ENCODE data around the gene HRC.
A peak's percentile ranks its signal among the peaks of the same experiment; 100 is the strongest.
"Not testable (repeated sequence)": the region's sequence is repeated elsewhere in the genome, so short reads cannot be mapped to it uniquely, and the experiment has no call there.

Gene HRC

DNA sequence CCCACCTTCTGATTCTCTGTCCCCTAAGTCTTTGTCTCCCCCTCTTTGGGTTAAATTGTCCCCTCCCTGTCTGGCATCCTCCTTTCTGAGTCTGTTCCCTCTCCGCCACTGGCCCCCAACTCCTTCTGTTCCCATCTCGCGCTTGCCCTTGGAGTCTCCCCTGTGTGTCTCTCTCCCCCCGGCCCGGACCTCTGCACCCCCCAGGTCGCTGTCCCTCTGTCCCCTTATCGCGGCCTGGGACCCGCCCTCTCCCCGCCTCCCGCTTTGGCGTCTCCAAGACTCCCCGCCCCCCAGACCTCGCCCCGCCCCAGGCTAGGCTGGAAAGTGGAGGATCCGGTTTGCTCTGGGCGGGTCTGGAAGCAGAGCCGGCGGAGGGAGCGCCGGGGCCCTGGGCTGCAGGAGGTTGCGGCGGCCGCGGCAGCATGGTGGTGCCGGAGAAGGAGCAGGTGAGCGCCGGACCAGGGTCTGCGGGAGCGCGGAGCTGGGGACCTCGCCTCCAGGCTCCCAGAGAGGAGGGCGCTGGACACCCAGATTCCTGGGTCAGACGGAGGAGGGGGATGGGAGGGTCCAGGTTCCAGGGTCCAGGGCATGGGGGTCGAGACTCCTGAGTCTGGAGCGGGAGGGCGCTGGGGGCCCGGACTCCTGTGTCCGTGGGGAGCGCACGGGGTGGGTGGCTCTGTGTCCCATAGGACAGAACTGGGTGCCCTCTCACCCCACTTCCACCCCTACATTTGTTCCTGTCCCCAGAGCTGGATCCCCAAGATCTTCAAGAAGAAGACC, 2.4 kb upstream of the HRC start, which contains the start of gene TRPM4:
TRPM4 (plus strand) TSS at position 348 of the 780 bp plus-strand sequence; CDS start at position 423, 75 bp downstream.
- DNase-seq: no peak

DNA sequence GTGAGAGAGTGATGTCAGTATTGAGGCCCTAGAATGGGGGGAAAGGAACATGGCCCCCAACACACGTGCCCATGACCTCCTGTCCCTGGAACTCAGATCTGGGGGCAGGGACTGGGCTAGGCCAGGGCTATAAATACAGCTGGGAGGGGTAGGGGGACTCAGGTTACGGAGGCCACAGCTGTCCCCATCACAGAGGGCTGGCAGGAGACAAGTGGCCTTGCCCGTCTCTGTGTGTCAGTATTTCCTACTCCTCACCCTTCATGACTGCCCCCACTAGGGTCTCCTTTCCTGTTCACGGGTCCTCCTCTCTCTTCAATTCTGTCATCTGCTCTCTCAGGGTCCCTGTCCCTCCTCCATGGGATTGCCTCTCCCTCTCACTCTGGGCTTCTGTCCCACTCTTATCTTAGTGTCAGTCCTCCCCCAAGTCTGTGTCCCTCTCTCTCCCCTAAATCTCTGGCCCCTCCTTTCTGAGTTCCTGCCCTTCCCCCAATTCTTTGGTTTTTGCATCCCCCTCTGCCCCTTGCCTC, 687 bp upstream of the HRC start:
- DNase-seq: no peak

DNA sequence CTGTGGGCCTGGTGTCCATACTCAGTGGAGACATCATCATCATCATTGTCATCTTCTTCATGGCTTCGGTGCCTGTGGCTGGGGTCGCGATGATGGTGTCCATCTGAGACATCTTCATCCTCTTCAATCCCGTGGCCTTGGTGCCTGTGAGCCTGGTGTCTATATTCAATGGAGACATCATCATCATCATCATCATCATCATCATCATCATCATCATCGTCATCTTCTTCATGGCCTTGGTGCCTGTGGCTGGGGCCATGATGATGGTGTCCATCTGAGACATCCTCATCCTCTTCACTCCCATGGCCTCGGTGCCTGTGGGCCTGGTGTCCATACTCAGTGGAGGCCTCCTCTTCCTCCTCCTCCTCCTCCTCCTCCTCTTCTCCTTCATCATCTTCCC, 917 bp downstream of the HRC start:
- no peak for DNase-seq

DNA sequence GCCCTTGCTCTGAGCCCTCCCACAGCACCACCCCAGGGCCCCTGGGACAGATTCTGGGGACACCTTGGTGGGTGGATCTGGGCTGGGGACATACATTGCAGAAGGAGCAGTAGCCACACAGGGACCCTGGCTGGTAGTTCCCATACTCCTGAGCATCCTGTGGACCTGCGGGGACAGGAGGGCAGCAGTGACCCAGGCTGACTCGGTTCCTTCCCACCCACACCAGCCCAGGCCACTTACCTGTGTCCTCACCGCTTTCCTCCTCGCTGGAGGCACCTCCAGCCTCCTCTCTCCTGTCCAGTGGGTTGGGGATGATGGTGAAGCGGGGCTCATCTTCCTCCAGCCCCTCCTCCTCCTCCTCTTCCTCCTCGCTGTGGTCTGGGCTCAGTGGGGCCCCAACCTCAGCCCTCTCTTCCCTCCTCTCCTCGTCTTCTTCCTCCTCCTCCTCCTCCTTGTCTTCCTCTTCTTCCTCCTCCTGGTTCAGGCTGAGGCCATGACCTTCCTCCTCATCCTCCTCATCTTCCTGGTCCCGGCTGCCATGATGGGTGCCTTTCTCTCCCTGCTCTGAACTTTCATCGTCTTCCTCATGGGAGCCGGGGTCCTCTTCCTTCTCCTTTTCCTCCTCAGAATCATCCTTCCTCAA, 1.9 kb downstream of the HRC start:
- DNase-seq: no peak

DNA sequence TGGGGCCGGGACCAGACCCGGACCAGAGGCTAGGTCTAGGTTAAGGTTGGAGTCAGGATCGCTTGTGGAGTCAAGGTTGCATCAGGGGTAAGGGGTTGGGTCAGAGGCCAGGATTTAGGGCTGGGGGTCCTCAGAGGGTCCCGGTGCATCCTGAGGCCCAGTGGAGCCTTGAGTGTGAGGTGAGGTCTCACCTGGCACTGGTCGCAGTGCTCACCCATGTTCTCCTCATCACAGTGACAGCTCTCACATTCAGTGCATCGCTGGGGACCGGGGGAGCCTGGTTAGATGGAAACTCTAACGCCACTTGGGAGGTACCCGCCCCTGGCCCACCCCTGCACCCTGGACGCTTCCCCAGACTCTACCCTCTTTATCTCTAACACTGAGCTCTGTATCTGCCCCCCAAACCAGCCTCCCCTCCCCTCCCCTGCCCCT, 3.1 kb downstream of the HRC start:
- DNase-seq: no peak

DNA sequence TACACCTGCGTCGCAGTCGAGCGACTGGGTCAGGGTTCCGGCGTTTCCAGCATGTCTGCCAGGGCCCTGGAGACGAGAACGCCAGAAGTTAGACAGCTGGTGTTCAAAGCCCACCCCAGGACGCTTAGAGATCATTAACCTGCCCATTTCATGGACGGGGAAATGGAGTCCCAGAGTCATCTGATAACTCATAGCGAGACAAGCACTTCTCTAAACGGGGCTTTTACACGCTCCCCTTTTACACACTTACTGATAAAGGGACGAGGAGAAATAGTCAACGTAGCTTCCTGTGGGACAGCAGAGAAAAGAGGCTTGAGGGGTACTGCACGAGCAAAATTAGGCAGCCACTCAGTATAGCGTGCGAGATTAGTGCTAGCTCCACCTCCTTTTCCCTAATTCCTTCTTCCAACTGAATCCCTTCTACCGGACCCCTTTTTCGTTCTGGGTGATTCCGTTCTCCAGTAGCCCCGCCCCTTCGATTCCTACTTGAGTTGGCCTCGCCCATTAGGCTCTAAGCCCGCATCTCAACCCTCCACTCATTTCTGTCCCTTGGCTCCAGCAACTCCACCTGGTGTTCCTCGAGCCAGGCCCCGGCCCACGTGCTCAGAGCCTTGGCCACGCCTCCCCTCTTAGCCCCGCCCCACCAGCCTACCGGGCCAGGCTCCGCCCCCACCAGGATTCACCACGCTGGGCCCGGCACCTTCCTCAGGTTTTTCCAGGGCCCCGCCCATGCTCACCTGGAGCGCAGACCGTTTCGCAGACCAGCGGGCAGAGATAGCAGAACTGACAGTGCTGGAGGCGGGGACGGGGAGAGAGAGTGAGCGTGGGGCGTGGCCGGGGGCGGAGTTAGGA, 3.7 kb downstream of the HRC start:
- DNase-seq: no peak

DNA sequence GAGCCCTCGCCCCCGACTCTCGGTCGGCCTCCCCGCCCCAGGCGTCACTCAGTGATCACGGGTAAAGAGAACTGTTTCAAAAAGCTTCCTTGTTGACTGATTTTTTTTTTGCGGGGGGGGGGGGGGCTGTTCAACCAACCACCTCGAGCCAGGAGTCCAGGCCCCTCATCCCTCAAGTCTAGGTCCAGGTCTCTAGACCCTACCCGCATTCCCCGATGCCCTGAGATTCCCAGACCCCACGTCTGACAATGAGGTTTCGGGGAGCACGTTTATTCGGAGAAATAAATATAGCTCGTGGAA, 4.3 kb downstream of the HRC start:
- DNase-seq: no peak

DNA sequence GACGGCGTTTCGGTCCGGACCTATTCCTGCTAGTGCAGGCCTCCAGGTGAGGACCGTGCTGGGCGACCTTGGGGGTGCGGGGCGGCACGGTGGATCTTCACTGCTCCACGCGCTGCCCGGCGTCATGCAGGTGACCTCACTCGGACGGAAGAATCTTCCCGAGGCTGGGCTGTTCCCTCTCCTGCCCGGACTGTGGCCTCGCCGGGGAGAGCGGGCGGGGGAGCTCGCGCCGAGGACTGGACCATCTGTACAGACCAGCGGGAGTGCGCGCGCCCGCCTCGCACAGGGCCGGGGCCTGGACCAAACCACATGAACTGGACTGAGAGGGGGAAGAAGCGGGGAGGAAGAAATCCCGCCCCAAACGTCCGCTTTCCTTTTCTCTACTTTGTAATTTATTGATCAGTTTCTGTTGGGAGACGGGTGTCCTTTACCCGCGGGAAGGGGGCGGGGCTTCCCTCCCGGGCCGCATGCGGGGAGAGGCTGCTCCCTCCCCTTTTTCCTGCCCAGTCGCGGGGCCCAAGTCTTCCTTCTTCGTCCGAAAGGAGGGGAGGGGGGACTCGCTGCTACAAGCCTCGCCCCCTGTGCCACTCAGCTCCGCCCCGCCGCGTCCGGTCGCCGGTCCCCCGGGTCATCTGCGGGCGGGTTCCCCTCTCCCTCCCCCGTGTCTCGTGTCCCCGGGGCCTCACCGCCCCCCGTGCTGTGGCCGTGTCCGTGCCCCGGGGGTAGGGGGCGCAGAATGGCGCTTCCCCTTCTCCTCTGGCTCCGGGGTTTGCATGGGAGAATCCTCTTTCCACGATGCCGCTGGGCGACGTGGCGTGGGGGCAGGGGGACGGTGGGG, 4.9 kb downstream of the HRC start:
- DNase-seq: peak; percentile 37

DNA sequence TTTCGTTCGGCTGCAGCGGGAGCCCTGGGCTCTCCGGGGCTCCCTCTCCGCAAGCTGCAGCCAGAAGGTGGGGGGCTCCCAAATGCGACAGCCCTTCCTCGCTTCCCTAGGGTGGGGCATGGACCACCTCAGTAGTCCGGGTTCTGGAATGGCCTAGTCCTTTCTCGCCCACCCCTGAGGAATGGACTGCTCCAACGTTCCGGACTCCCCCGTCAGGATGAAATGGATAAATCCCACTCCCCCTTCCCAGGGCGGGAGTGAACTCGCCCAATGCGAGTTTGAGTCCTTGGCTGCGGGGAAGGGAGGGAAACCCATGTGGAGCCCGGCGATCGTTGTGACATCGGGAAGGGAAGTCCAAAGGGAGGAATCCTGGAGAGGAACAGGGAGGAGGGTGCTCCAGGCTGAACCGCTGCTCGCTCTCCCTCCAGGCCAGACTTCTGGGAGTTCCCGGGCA, 5.5 kb downstream of the HRC start:
- no peak for DNase-seq

DNA sequence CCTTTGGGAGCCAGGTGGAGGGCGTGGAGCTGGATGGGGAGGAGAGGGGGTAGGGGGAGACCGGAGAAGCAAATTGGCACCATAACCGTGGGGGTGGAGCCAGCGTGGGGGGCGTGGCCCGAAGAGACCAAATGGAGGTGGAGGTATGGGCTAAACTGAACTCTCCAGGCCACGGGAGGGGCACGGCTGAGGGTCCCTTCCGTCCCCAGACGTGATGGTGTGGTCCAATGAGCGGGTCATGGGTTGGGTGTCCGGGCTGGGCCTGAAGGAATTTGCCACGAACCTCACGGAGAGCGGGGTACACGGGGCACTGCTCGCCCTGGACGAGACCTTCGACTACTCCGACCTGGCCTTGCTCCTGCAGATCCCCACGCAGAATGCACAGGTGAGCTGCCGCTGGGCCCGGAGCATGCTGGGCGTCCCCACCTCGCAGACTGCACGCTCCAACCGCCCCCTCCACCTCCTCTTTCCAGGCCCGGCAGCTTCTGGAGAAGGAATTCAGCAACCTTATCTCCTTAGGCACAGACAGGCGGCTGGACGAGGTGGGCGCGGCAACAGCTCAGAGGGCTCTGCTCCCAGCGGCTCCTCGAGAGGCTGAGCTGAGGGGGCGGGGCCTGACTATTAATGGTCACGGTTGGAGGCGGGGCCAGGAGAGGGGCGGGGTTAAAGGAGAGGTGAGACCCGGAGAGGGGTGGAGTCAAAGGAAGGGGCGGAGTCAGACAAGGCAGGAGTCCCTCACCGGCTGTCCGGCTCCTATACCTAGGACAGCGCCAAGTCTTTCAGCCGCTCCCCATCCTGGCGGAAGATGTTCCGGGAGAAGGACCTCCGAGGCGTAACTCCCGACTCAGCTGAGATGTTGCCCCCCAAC, 6.2 kb downstream of the HRC start:
- no peak for DNase-seq

DNA sequence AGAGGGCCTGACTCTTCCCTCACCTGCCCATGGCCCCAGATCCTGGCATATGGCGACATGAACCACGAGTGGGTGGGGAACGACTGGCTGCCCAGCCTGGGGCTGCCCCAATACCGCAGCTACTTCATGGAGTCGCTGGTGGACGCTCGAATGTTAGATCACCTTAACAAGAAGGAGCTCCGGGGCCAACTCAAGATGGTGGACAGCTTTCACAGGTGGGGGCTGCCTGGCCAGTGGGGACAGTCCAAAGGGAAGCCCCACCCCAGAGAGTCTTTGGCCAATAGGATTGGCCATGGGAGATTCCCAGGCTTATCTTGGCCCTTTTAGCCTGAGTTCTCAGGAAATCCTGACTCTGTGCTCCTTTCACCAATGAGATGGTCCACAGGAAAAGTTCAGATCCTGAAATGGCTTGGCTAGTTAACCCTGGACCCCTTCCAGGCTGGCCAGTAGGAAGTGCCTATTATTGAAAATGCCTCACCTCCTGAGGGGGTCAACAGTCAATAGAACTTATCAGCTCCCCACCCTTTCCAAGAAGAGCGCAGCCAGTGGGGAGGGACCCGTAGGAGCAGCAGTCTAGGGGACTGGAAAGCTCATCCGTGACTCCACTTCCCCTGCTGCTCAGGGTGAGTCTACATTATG, 7.0 kb downstream of the HRC start:
- DNase-seq: no peak

DNA sequence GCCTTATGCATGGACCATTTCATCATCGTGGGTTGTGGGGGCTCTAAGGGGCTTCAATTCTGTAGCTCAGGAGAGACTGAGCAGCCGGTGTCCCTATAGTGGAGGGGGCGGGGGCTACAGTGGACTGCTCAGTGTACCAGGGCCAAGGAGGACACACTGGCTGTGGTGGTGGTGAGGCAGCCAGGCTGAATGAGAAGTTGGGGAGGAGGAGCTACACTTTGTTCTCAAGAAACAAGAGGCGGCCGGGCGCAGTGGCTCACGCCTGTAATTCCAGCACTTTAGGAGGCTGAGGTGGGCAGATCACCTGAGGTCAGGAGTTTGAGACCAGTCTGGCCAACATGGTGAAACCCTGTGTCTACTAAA, 8.8 kb downstream of the HRC start:
- not testable (repeated sequence) for DNase-seq

DNA sequence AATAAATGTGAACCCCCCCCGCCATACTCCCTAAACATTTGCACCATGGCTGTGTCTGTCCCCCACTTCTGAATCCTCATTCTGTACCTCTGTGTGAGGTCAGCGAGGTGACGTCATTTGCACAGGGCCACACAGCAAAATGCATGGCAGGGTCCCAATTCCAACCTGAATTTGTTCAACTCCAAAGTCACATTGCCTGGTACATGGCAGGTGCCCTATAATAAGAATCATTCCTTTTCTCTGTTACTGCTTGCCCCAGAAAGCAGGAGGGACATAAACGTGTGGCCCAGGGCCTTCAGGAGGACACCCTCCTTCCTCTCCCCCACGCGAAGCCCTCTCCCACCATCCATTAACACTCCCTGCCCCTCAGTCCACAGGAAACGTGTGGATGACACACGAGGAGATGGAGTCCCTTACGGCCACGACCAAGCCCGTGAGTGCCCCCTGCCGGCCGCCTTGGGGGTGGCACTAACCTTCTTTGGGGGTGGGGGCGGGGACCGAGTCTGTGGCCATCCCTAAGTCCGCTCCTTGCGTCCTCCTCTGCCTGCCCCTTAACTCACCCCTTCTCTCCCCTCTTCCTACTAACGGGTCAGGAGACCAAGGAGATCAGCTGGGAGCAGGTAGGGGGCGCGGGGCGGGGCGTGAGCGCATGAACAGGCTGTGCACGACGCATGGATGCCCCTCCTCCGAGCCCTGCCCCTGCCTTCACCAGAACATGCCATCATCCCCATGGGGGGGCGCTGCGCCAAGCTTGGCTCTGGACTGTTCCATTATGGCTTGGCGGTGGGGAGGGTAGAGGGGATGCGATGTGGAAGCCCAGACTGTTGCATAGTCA, 9.4 kb downstream of the HRC start:
- no peak for DNase-seq

DNA sequence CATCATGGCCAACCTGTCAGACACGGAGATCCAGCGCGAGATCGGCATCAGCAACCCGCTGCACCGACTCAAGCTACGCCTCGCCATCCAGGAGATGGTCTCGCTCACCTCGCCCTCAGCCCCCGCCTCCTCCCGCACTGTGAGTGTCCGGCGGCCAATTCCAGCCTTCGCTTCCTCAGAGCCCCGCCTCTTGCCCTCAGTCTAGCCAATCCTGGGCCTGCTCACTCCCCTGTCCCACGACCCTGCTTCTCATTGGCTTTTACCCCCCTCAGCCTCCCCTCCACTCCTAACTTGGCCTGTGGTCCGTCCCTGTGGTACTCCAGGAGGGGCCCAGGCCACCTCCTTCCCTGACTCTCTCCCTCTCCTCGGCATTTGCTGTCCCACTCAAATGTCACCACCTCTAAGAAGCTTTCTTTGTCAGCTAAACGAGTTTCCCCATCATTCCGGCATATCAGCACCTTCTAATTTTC, 12.3 kb downstream of the HRC start:
- DNase-seq: no peak

DNA sequence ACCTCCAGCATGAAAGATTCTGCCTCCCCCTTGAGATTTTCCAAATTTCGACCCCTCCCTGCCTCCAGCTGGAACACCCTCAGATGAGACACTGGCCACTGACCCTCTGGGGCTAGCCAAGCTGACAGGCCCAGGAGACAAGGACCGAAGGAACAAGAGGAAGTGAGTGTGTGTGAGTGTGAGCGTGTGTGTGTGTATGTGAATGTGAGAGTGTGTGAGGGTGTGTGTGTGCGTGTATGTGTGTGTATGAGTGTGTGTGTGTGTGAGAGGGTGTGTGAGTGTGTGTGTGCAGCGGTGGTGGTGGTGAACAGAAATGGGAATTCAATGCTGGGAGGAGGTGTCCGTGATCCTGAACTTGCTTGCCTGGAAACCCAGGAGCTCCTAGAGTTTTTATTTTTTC, 13.8 kb downstream of the HRC start:
- no peak for DNase-seq

DNA sequence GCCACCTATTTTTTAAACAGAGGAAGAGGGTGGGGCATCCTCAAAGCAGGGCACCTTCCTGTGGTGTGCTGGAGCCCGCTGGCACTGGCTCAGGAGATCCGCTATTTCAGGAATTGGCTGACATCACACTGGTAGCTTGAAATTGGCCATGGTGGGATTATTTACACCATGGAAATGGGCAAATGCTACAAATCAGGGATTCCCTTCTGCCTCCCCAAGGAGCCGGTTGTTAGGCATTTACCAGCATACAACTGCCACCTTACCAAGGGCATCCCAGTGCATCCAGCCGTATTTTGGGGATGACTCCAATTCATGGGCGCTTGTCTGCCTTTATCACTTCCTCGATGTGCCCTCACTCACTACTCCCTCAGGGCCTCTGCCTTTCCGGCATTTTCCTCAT, 14.2 kb downstream of the HRC start:
- DNase-seq: no peak

DNA sequence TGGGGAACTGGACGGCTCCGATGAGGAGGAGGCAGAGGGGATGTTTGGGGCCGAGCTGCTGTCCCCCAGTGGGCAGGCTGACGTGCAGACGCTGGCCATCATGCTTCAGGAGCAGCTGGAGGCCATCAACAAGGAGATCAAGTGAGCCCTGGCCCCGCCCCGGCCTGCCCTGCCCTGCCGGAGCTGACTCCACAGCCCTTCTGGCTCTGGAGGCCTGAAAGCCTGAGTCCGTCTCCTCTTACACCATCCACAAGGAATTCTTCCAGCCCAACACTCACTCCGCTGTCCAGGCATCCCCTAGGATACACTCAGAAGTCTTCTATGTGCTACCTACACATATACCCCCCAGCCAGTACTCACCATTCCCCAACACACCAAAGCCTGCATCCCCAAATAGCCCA, 18.4 kb downstream of the HRC start:
- no peak for DNase-seq

DNA sequence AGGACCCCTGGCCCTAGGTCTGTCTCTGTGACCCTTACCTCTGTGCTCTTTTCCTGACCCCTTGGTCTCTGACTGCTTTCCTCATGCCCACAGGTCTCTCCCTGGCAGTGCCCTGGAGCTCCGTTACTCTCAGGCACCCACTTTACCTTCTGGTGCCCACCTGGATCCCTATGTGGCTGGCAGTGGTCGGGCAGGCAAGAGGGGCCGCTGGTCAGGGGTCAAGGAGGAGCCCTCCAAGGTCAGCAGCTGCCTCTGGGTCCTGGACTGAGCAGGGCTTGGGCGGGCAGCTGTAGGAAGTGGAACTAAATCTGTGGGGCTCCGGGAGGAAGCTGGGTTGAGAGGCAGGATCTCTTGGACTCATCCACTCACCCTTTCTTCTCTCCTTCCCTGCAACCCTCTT, 19.5 kb downstream of the HRC start:
- no peak for DNase-seq

DNA sequence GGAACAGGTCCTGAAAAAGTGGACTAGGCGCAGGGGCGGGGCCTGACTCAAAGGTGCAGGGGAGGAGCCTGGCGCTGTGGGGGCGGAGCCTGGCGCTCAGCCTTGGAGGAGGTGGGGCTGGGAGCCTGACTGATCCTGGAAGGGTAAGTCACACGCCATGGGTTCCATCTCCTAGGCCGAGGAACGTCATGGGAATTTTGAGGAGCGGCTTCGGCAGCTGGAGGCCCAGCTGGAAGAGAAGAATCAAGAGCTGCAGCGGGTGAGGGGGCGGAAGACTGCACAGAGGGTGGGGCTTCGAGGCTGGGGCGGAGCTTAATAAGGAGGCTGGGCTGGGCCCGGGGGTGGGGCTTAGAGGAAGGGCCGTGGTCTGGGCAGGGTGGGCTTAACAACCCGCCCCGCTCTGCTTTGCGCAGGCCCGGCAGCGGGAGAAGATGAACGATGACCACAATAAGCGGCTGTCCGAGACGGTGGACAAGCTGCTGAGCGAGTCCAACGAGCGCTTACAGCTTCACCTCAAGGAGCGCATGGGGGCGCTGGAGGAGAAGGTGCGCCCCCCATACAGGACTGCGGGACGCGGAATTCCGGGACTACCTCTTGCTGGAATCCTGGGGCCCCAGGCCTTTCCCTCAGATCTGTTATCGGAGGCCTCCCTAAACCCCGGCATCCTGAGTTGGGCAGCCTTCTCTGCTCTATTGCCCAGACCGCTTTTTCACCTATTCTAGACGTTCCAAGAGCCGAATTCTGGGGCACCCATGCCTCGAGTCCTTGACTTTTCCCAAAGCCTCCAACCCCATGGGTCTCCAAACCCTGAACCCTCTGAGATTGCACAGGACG, 21.4 kb downstream of the HRC start:
- DNase-seq: no peak
